Stimulated activated CD4-positive, alpha-beta T cell treated with anti-CD3 and anti-CD28 coated beads, Interleukin-4, amount 100 ng/mL, for 4 hours (primary cell): ENCODE measurements around the gene YIPF5.

Experiments
- DNase-seq, 2 experiments: peaks; one replicate each; pipeline ENCODE4 v3.0.0-alpha.2; 2020

Gene YIPF5

GRCh38 chr5:144122081-144122480 is 48.4 kb downstream of the YIPF5 start:
- DNase-seq, result no peak

DNA sequence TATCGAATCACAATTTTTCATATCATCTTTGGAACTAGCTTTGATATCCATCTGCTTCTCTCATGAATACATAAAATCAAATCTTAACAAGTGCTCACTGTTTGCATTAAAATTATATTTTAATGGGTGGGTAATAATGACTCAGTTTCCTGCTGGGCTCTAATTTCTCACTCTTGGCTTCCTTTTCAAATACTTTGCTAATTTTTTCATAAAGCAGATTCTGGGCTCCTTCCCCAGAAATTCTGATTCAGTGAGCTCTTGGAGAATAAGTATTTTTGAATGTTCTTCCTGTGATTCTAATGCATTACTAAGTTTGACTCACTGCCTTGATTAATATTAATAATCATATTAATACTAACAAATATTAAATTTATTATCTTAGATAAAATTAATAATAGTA is 48.9 kb downstream of the YIPF5 start:
- DNase-seq, result no peak

DNA sequence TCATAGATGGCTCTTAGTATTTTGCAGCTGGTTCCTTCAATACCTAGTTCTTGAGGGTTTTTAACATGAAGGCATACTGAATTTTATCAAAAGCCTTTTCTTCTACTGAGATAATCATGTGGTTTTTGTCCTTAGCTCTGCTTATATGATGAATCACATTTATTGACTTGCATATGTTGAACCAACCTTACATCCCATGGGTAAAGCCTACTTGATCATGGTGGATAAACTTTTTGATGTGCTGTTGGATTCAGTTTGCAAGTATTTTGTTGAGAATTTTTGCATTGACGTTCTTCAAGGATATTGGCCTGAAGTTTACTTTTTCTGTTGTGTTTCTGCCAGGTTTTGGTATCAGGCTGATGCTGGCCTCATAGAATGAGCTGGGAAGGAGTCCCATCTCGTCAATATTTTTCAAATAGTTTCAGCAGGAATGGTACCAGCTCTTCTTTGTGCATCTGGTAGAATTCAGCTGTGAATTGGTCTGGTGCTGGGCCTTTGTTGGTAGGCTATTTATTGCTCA is 49.7 kb downstream of the YIPF5 start:
- no peak for DNase-seq

DNA sequence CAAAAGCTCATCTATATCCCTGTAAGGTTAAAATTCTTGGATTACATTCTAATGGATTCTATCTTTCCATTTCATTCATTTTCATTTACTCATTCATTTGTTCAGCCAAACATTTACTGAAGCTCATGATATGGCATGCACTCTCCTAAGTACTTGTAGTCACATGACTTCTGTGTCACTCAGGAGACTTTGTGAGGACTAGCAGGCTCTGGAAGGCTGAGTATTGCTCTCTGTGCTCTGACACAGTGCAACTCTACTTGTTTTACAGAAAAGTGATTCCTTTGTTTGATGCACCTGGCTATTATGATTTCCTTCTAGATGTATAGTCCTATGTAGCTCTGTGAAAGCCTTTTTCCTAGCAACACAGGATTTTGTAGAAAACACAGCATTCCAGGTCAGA is 53.0 kb downstream of the YIPF5 start:
- DNase-seq, result no peak

DNA sequence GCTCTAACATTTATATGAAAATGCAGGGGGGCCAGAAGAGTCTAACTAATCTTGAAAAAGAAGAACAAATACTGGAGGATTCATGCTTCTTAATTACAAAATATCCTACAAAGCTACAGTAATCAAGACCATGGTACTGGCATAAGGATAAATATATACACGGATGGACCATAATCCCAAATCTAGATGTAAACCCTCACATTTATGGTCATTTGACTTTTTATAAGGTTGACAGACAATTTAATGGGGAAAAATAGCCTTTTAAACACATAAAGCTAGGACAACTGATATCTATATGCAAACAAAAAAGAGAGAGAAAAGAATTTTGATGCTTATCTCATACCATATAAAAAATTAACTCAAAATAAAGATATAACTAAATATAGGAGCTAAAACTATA is 55.9 kb downstream of the YIPF5 start:
- no peak for DNase-seq
